B cell (primary cell): Measurements from ENCODE around the gene ZNHIT2. TPM values are rescaled to one million over a fixed set of nuclear protein-coding genes. Genes with fewer than 3 reads are reported as not detected.
A peak's percentile ranks its signal among the peaks of the same experiment; 100 is the strongest.

ENCODE experiments used
- ATAC-seq: fragments of 200-7000 bp; cut with Tn5 transposase; one replicate; pipeline ENCODE4 v1.10.0; 2021; ENCODE audit warnings: low read depth, mild to moderate bottlenecking, moderate number of reproducible peaks, moderate library complexity
- CTCF ChIA-PET: fragments of 350-600 bp; sonication (Branson Sonifier 250); formaldehyde crosslinking; loops from one replicate; lab custom pipeline; 2021; ENCODE audit warnings: antibody characterized with exemption, inconsistent platforms; lab: Charles Lee
- POLR2A ChIA-PET: fragments of 350-600 bp; sonication (Branson Sonifier 250); formaldehyde crosslinking; loops from one replicate; lab custom pipeline; 2021; ENCODE audit warnings: antibody characterized with exemption; lab: Charles Lee
- DNase-seq: peaks from one replicate; pipeline ENCODE4 v3.0.0; 2013
- H2AFZ ChIP-seq: 2 replicates; pipeline ENCODE4 v1.6.1; 2012; ENCODE audit warnings: mild to moderate bottlenecking, low read depth, low read length; ENCODE audit not compliant: insufficient read depth, poor library complexity, severe bottlenecking
- H3K27ac ChIP-seq, 2 donors: 1 replicate in 1 of 2; 2 replicates in 1 of 2; pipeline ENCODE4 v1.5.1; 2012 to 2013; ENCODE audit warnings: low read length in 2 of 2, mild to moderate bottlenecking in 2 of 2, moderate library complexity in 1 of 2
- H3K27me3 ChIP-seq, 4 experiments: fragments of 200-600 bp in 1 of 4; sonication (generic) in 1 of 4; replicated peaks in 1 of 4; 1 replicate in 2 of 4; 2 replicates in 2 of 4; pipeline versions ENCODE4 v1.6.1 to v1.7.0; 2013 to 2016; ENCODE audit warnings: low read length in 3 of 4, mild to moderate bottlenecking in 2 of 4, mixed read lengths in 1 of 4, moderate library complexity in 1 of 4; ENCODE audit not compliant: insufficient read depth in 4 of 4, control insufficient read depth in 3 of 4; ENCODE audit errors: control extremely low read depth in 1 of 4
- H3K36me3 ChIP-seq, 2 experiments: replicated peaks in 1 of 2; 1 replicate in 1 of 2; 2 replicates in 1 of 2; pipeline versions ENCODE4 v1.6.1 to v1.7.1; 2013; ENCODE audit warnings: low read length in 1 of 2; ENCODE audit not compliant: insufficient read depth in 2 of 2, control insufficient read depth in 1 of 2; ENCODE audit errors: control extremely low read depth in 1 of 2, extremely low read depth in 1 of 2
- H3K4me1 ChIP-seq, 2 donors: fragments of 200-600 bp in 1 of 2; sonication (generic) in 1 of 2; 1 replicate in 1 of 2; 2 replicates in 1 of 2; pipeline versions ENCODE4 v1.5.1 to v1.6.1; 2013 to 2017; ENCODE audit warnings: low read length in 2 of 2; ENCODE audit not compliant: control insufficient read depth in 2 of 2, insufficient read depth in 2 of 2
- H3K4me2 ChIP-seq: replicated peaks from 2 replicates; pipeline ENCODE3; 2012; ENCODE audit warnings: mild to moderate bottlenecking, low read depth, low read length; ENCODE audit not compliant: poor library complexity, severe bottlenecking
- H3K4me3 ChIP-seq, 5 experiments: fragments of 200-600 bp in 1 of 5; sonication (generic) in 1 of 5; 1 replicate in 3 of 5; 2 replicates in 2 of 5; pipeline versions ENCODE4 v1.5.1 to v1.7.0; 2011 to 2016; ENCODE audit warnings: low read length in 4 of 5, mild to moderate bottlenecking in 4 of 5, low read depth in 2 of 5, control low read depth in 1 of 5, moderate library complexity in 1 of 5; ENCODE audit not compliant: insufficient read depth in 1 of 5; ENCODE audit errors: control extremely low read depth in 1 of 5, extremely low read depth in 1 of 5
- H3K79me2 ChIP-seq: fragments of 200-600 bp; sonication (generic); one replicate; pipeline ENCODE4 v1.6.0; 2016; ENCODE audit warnings: low read length; ENCODE audit not compliant: control insufficient read depth, insufficient read depth
- H3K9ac ChIP-seq: fragments of 200-600 bp; sonication (generic); 2 replicates; pipeline ENCODE4 v1.6.1; 2017; ENCODE audit warnings: mild to moderate bottlenecking, low read length, moderate library complexity
- H3K9me3 ChIP-seq, 3 donors: one replicate each; pipeline versions ENCODE4 v1.6.1 to v1.7.1; 2013; ENCODE audit warnings: low read length in 2 of 3; ENCODE audit not compliant: control insufficient read depth in 2 of 3, insufficient read depth in 1 of 3; ENCODE audit errors: control extremely low read depth in 1 of 3
- H4K20me1 ChIP-seq: 2 replicates; pipeline ENCODE4 v1.6.0; 2012; ENCODE audit warnings: mild to moderate bottlenecking, low read length; ENCODE audit not compliant: insufficient read depth, control insufficient read depth, poor library complexity, severe bottlenecking
- H3K27ac Mint-ChIP-seq: one replicate; pipeline ENCODE4 v1.8.0; 2021; ENCODE audit warnings: mixed read lengths
- H3K27me3 Mint-ChIP-seq: one replicate; pipeline ENCODE4 v1.8.0; 2021; ENCODE audit warnings: mixed read lengths
- H3K4me1 Mint-ChIP-seq: one replicate; pipeline ENCODE4 v1.8.0; 2021; ENCODE audit warnings: mixed read lengths
- H3K4me3 Mint-ChIP-seq: one replicate; pipeline ENCODE4 v1.8.0; 2021; ENCODE audit warnings: mixed read lengths
- H3K9me3 Mint-ChIP-seq: one replicate; pipeline ENCODE4 v1.8.0; 2022; ENCODE audit warnings: mixed read lengths; ENCODE audit not compliant: insufficient read depth
- CTCF ChIP-seq: fragments of 200-600 bp; IDR thresholded peaks from one replicate; pipeline ENCODE4 v1.8.0; 2022; ENCODE audit warnings: antibody characterized with exemption, mild to moderate bottlenecking
- EZH2 ChIP-seq: IDR thresholded peaks from 2 replicates; pipeline ENCODE4 v1.6.1; 2012; ENCODE audit warnings: borderline replicate concordance, low read depth, mild to moderate bottlenecking, moderate library complexity, low read length; ENCODE audit not compliant: insufficient read depth, poor library complexity, severe bottlenecking
- WGBS: methylation state at CpG from one replicate; pipeline ENCODE4 v1.1.5; 2013; ENCODE audit warnings: missing lambda C conversion rate; ENCODE audit not compliant: insufficient coverage; 5-methylcytosine and 5-hydroxymethylcytosine counted together
- intact Hi-C: fragments of 100-400 bp; cut with micrococcal nuclease; formaldehyde crosslinking; loops from one replicate; pipeline ENCODE4 v1.10.0; 2022
- polyA plus RNA-seq: library from polyadenylated mRNA; depleted of rRNA; stranded (reverse); fragments of >200 nt; gene quantifications from 2 replicates; pipeline ENCODE4 v1.2.3, GENCODE V29; 2012
- total RNA-seq, 2 donors: library from RNA; stranded (reverse); fragments of 120-200 nt in 1 of 2; gene quantifications; 1 replicate in 1 of 2; 2 replicates in 1 of 2; pipeline versions ENCODE4 v1.2.3 to v1.2.4, GENCODE V29; 2013 to 2022

ZNHIT2 gene
- total and polyA plus RNA-seq, 2 donors (not counting 1 experiment from before 2014, with no cell fraction given) = 6.2 to 14.1 TPM

- Histone ChIP-seq H3K4me2 (no peak overlapping the region), H3K4me1 (peaks cover 0 to 11% of the 10 kb centered on the region in 2 donors), H4K20me1 (no peaks in the 10 kb centered on the region), H3K79me2 (no peaks in the 10 kb centered on the region), H3K27ac (no peak overlapping the region), H3K4me3 (no peak overlapping the region), H3K36me3 (no peaks in the 10 kb centered on the region), H2AFZ (no peak overlapping the region), H3K9me3 (no peaks in the 10 kb centered on the region), H3K27me3 (no peaks in the 10 kb centered on the region), H3K9ac (no peak overlapping the region)
- intact Hi-C loops = no loop called here
- TF ChIP-seq CTCF (no peak), EZH2 (no peak)
- ChIA-PET CTCF (no interaction called here), POLR2A (no interaction called here)
- no peaks in the 10 kb centered on the region for H3K27me3 Mint-ChIP-seq
- no peaks in the 10 kb centered on the region for H3K9me3 Mint-ChIP-seq
- H3K4me1 Mint-ChIP-seq = peaks cover 4% of the 10 kb centered on the region
- 32% methylated on average over 3 of the region's 9 CpGs for WGBS
- H3K27ac Mint-ChIP-seq = peak overlapping the region; percentile 32
- no peak overlapping the region for H3K4me3 Mint-ChIP-seq
- no peak for DNase-seq
- ATAC-seq = no peak
These were observed 48.3 kb downstream of the ZNHIT2 start for GRCh38 chr11:65069217-65069616.

- 78% methylated on average over 6 of the region's 10 CpGs for WGBS
- Histone ChIP-seq H3K36me3 (no peaks in the 10 kb centered on the region), H3K79me2 (no peaks in the 10 kb centered on the region), H3K27me3 (no peaks in the 10 kb centered on the region), H3K9ac (no peak overlapping the region), H4K20me1 (no peaks in the 10 kb centered on the region), H3K4me2 (no peak overlapping the region), H3K4me3 (no peak overlapping the region), H2AFZ (no peak overlapping the region), H3K4me1 (peaks cover 0 to 10% of the 10 kb centered on the region in 2 donors), H3K9me3 (no peaks in the 10 kb centered on the region), H3K27ac (no peak overlapping the region)
- intact Hi-C loops = no loop called here
- no peak for ATAC-seq
- Mint-ChIP-seq H3K9me3 (no peaks in the 10 kb centered on the region), H3K4me3 (no peak overlapping the region), H3K4me1 (peaks cover 4% of the 10 kb centered on the region), H3K27ac (no peak overlapping the region), H3K27me3 (no peaks in the 10 kb centered on the region)
- ChIA-PET CTCF (no interaction called here), POLR2A (no interaction called here)
- DNase-seq = no peak
- TF ChIP-seq EZH2 (no peak), CTCF (no peak)
These were observed 50.1 kb downstream of the ZNHIT2 start for GRCh38 chr11:65067446-65067845.
